OCI-LY1 (cell line): ENCODE results near the gene RNF151.

Experiments
- H2AFZ ChIP-seq: fragments of 200-600 bp; sonication (generic), shearing (Covaris generic); 2 replicates; pipeline ENCODE4 v1.6.0; 2014; ENCODE audit warnings: antibody characterized with exemption, mild to moderate bottlenecking, low read length
- H3F3A ChIP-seq: fragments of 200-600 bp; sonication (generic), shearing (Covaris generic); 2 replicates; pipeline ENCODE4 v1.6.0; 2014; ENCODE audit warnings: mild to moderate bottlenecking, antibody characterized with exemption, low read length, moderate library complexity; ENCODE audit not compliant: insufficient read depth
- H3K27ac ChIP-seq: fragments of 200-600 bp; sonication (generic); 2 replicates; pipeline ENCODE4 v1.5.1; 2014; ENCODE audit warnings: low read length, mixed run types, mild to moderate bottlenecking, low read depth; ENCODE audit not compliant: poor library complexity, severe bottlenecking
- H3K27me3 ChIP-seq: fragments of 200-600 bp; sonication (generic); 2 replicates; pipeline ENCODE4 v1.6.0; 2014; ENCODE audit warnings: antibody characterized with exemption, mild to moderate bottlenecking, low read length, moderate library complexity; ENCODE audit not compliant: insufficient read depth
- H3K36me3 ChIP-seq: fragments of 200-600 bp; sonication (generic); 2 replicates; pipeline ENCODE4 v1.6.1; 2014; ENCODE audit warnings: mild to moderate bottlenecking, antibody characterized with exemption, low read length, moderate library complexity, mixed read lengths; ENCODE audit not compliant: insufficient read depth
- H3K4me1 ChIP-seq: fragments of 200-600 bp; sonication (generic); 2 replicates; pipeline ENCODE4 v1.5.1; 2014; ENCODE audit warnings: mild to moderate bottlenecking, low read length, moderate library complexity; ENCODE audit not compliant: insufficient read depth, severe bottlenecking
- H3K4me2 ChIP-seq: fragments of 200-600 bp; sonication (generic), shearing (Covaris generic); 2 replicates; pipeline ENCODE4 v1.6.1; 2014; ENCODE audit warnings: low read length
- H3K4me3 ChIP-seq: fragments of 200-600 bp; sonication (generic); 2 replicates; pipeline ENCODE4 v1.5.1; 2014; ENCODE audit warnings: low read length, low read depth, mild to moderate bottlenecking, mixed read lengths; ENCODE audit not compliant: poor library complexity, severe bottlenecking
- H3K79me2 ChIP-seq: fragments of 200-600 bp; shearing (Covaris generic); 2 replicates; pipeline ENCODE4 v1.6.1; 2016; ENCODE audit warnings: mixed run types, low read length, mixed read lengths; ENCODE audit not compliant: insufficient read depth
- H3K9ac ChIP-seq: fragments of 200-600 bp; sonication (generic), shearing (Covaris generic); 2 replicates; pipeline ENCODE4 v1.6.1; 2014; ENCODE audit warnings: mild to moderate bottlenecking, low read length, mixed read lengths
- H3K9me2 ChIP-seq: fragments of 200-600 bp; sonication (generic), shearing (Covaris generic); 2 replicates; pipeline ENCODE4 v1.6.1; 2014; ENCODE audit warnings: low read depth, mild to moderate bottlenecking, low read length, mixed read lengths
- H3K9me3 ChIP-seq: fragments of 200-600 bp; shearing (Covaris generic); 2 replicates; pipeline ENCODE4 v1.6.1; 2014; ENCODE audit warnings: low read length, mixed read lengths
- H4K20me1 ChIP-seq: fragments of 200-600 bp; sonication (generic), shearing (Covaris generic); 2 replicates; pipeline ENCODE4 v1.6.0; 2016; ENCODE audit warnings: mild to moderate bottlenecking, low read length; ENCODE audit not compliant: insufficient read depth
- CTCF ChIP-seq: fragments of 200-600 bp; sonication (generic), shearing (Covaris generic); IDR thresholded peaks from 2 replicates; pipeline ENCODE4 v1.5.1; 2017; ENCODE audit warnings: mild to moderate bottlenecking, antibody characterized with exemption, low read length, moderate library complexity, mixed read lengths
- EZH2 ChIP-seq: fragments of 200-600 bp; sonication (generic), shearing (Covaris generic); IDR thresholded peaks from 2 replicates; pipeline ENCODE4 v1.8.0; 2017; ENCODE audit warnings: borderline replicate concordance, mixed run types, mild to moderate bottlenecking, antibody characterized with exemption, low read length, moderate library complexity, mixed read lengths

The RNF151 gene

GRCh38 chr16:1978476-1979120 is 11.9 kb downstream of the RNF151 start:
- no peaks in the 10 kb centered on the region for H3K9me3 ChIP-seq
- no peak overlapping the region for H3K9ac ChIP-seq
- no peak overlapping the region for H3K27ac ChIP-seq
- H3K27me3 ChIP-seq: no peaks in the 10 kb centered on the region; the same call in 1 of the 2 replicates
- H3K36me3 ChIP-seq: peaks cover 49% of the 10 kb centered on the region
- no peaks in the 10 kb centered on the region for H3K9me2 ChIP-seq
- H3K4me3 ChIP-seq: no peak overlapping the region
- H3K4me1 ChIP-seq: peaks cover 11% of the 10 kb centered on the region
- TF ChIP-seq CTCF (no peak), EZH2 (no peak)
- no peaks in the 10 kb centered on the region for H3F3A ChIP-seq
- H3K79me2 ChIP-seq: no peaks in the 10 kb centered on the region
- no peaks in the 10 kb centered on the region for H4K20me1 ChIP-seq
- H3K4me2 ChIP-seq: no peak overlapping the region
- no peak overlapping the region for H2AFZ ChIP-seq

GRCh38 chr16:1979271-1980029 is 12.8 kb downstream of the RNF151 start:
- no peaks in the 10 kb centered on the region for H4K20me1 ChIP-seq
- no peaks in the 10 kb centered on the region for H3K79me2 ChIP-seq
- H3F3A ChIP-seq: no peaks in the 10 kb centered on the region
- no peaks in the 10 kb centered on the region for H3K9me3 ChIP-seq
- peaks cover 45% of the 10 kb centered on the region for H3K36me3 ChIP-seq
- H3K9me2 ChIP-seq: no peaks in the 10 kb centered on the region
- no peak overlapping the region for H3K27ac ChIP-seq
- H2AFZ ChIP-seq: no peak overlapping the region
- no peaks in the 10 kb centered on the region; the same call in 1 of the 2 replicates for H3K27me3 ChIP-seq
- peaks cover 12% of the 10 kb centered on the region for H3K4me1 ChIP-seq
- no peak overlapping the region for H3K4me2 ChIP-seq
- no peak overlapping the region for H3K4me3 ChIP-seq
- H3K9ac ChIP-seq: no peak overlapping the region
- TF ChIP-seq CTCF (no peak), EZH2 (no peak)

GRCh38 chr16:1980030-1980769 is 13.5 kb downstream of the RNF151 start:
- Histone ChIP-seq H3K36me3 (peaks cover 37% of the 10 kb centered on the region), H4K20me1 (no peaks in the 10 kb centered on the region), H3K27me3 (no peaks in the 10 kb centered on the region; the same call in 1 of the 2 replicates), H3K9me3 (no peaks in the 10 kb centered on the region), H3K79me2 (no peaks in the 10 kb centered on the region), H3K4me1 (peaks cover 19% of the 10 kb centered on the region), H3F3A (no peaks in the 10 kb centered on the region), H3K4me2 (no peak overlapping the region), H3K9ac (no peak overlapping the region), H3K9me2 (no peaks in the 10 kb centered on the region), H3K4me3 (no peak overlapping the region), H2AFZ (no peak overlapping the region), H3K27ac (no peak overlapping the region)
- TF ChIP-seq EZH2 (no peak), CTCF (no peak)
